ENCODE data around the gene PCDH9.

Gene PCDH9

GRCh38 chr13:67048821-67049150 lies 181.3 kb downstream of the PCDH9 start:
- no peak overlapping the region for H3K27ac Mint-ChIP-seq
- no peaks in the 10 kb centered on the region for H3K36me3 Mint-ChIP-seq (ENCODE audit: low read depth)
- H3K9me3 Mint-ChIP-seq, result no peaks in the 10 kb centered on the region
- no peak overlapping the region for H3K4me3 Mint-ChIP-seq
- peaks cover 3% of the 10 kb centered on the region for H3K4me1 Mint-ChIP-seq (ENCODE audit: low read depth)
- H3K27me3 Mint-ChIP-seq (ENCODE audit: low read depth), result no peaks in the 10 kb centered on the region

GRCh38 chr13:67048084-67048820 lies 181.9 kb downstream of the PCDH9 start:
- no peaks in the 10 kb centered on the region for H3K36me3 Mint-ChIP-seq (ENCODE audit: low read depth)
- H3K27ac Mint-ChIP-seq, result no peak overlapping the region

DNA sequence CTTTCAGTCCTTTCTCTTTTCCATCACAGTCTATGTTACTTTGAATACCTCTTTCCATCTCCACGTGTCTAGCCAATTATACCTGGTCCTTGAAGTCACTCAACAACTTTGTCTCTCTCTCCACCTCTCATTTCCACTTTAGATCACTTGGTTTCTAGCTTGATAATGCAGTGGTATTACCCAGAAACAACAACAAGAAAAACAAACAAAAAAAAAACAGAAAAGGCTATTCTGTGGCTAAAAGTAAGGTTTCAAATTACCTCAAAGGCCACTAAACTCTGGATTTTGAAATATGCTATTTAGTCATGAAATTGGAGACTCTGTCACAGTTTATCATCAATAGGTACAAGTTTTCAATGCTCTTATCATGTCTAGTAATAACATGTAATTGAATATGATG lies 184.8 kb downstream of the PCDH9 start:
- H3K4me1 Mint-ChIP-seq (ENCODE audit: low read depth), result peaks cover 3% of the 10 kb centered on the region
- no peaks in the 10 kb centered on the region for H3K9me3 Mint-ChIP-seq
- no peak overlapping the region for H3K4me3 Mint-ChIP-seq
- no peaks in the 10 kb centered on the region for H3K36me3 Mint-ChIP-seq (ENCODE audit: low read depth)
- no peak overlapping the region for H3K27ac Mint-ChIP-seq
- no peaks in the 10 kb centered on the region for H3K27me3 Mint-ChIP-seq (ENCODE audit: low read depth)

More at GRCh38 chr13:67048084-67048820, 181.9 kb downstream of the PCDH9 start:
- no peak overlapping the region for H3K4me3 Mint-ChIP-seq
- peaks cover 3% of the 10 kb centered on the region for H3K4me1 Mint-ChIP-seq (ENCODE audit: low read depth)
- no peaks in the 10 kb centered on the region for H3K9me3 Mint-ChIP-seq
- no peaks in the 10 kb centered on the region for H3K27me3 Mint-ChIP-seq (ENCODE audit: low read depth)

DNA sequence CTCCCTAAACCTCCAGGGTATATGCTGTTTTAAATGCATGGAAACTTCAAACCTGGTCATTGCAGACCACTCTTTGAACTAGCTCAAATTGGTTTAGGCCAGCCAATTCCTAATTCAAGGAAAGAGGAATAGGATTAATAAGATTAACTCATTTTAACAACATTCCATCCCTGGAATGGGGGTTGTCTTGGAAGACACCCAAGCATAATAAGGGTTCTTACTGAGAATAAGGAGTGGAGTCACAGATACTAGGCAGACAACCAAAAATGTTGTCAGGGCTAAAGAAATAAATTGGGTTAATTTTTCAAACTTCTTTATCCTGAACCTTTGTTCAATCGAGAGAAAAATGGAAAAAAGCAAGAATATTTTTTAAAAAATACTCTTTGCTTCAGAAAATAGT lies 186.2 kb downstream of the PCDH9 start:
- Mint-ChIP-seq H3K27me3 (ENCODE audit: low read depth) (no peaks in the 10 kb centered on the region), H3K27ac (no peak overlapping the region), H3K4me3 (no peak overlapping the region), H3K36me3 (ENCODE audit: low read depth) (no peaks in the 10 kb centered on the region), H3K9me3 (no peaks in the 10 kb centered on the region), H3K4me1 (ENCODE audit: low read depth) (peaks cover 3% of the 10 kb centered on the region)

- H3K27me3 Mint-ChIP-seq (ENCODE audit: low read depth), result no peaks in the 10 kb centered on the region
- H3K36me3 Mint-ChIP-seq (ENCODE audit: low read depth), result no peaks in the 10 kb centered on the region
- no peak overlapping the region for H3K4me3 Mint-ChIP-seq
- H3K4me1 Mint-ChIP-seq (ENCODE audit: low read depth), result no peaks in the 10 kb centered on the region
- no peak overlapping the region for H3K27ac Mint-ChIP-seq
- no peaks in the 10 kb centered on the region for H3K9me3 Mint-ChIP-seq
Observed at GRCh38 chr13:67042556-67042955, 187.6 kb downstream of the PCDH9 start.

DNA sequence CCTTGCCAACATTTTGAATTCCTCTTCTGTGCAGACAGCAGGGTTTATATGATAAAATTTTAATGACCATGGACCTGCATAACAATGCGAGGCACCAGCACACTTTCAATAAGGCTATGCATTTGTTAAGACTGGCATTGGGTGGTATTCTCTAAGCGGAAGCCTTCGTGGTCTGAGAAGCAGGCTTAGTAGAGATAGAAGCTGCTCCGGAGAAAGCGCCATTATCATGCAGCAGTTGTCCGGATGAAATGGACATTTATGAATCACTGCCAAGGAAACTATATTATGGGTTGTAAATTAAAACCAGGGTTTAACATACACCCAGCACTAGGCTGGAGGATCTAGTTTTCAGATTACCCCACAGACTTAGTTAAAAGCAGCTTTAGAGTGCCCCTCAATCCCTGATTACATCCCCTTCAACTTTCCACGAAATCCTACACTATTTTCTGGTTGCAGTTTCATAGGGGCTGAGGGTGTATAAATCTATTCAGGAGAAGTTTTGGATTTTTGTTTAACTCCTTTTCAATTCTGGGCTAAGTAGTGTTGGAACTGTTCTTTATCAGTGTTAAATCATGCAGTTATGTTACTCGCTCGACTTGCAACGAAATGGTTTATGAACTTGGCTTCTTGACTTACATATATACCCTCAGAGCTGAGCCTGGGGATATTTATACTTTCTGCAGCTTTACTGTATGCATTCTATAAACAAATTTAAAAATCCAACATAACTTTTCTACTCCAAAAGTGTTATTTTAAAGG lies 193.3 kb downstream of the PCDH9 start:
- H3K27ac Mint-ChIP-seq, result no peak overlapping the region
- H3K4me3 Mint-ChIP-seq, result no peak overlapping the region
- no peaks in the 10 kb centered on the region for H3K4me1 Mint-ChIP-seq (ENCODE audit: low read depth)
- H3K27me3 Mint-ChIP-seq (ENCODE audit: low read depth), result no peaks in the 10 kb centered on the region
- H3K36me3 Mint-ChIP-seq (ENCODE audit: low read depth), result no peaks in the 10 kb centered on the region
- no peaks in the 10 kb centered on the region for H3K9me3 Mint-ChIP-seq

GRCh38 chr13:67033170-67033569 lies 197.0 kb downstream of the PCDH9 start:
- no peak overlapping the region for H3K4me3 Mint-ChIP-seq
- no peaks in the 10 kb centered on the region for H3K27me3 Mint-ChIP-seq (ENCODE audit: low read depth)
- H3K27ac Mint-ChIP-seq, result no peak overlapping the region

DNA sequence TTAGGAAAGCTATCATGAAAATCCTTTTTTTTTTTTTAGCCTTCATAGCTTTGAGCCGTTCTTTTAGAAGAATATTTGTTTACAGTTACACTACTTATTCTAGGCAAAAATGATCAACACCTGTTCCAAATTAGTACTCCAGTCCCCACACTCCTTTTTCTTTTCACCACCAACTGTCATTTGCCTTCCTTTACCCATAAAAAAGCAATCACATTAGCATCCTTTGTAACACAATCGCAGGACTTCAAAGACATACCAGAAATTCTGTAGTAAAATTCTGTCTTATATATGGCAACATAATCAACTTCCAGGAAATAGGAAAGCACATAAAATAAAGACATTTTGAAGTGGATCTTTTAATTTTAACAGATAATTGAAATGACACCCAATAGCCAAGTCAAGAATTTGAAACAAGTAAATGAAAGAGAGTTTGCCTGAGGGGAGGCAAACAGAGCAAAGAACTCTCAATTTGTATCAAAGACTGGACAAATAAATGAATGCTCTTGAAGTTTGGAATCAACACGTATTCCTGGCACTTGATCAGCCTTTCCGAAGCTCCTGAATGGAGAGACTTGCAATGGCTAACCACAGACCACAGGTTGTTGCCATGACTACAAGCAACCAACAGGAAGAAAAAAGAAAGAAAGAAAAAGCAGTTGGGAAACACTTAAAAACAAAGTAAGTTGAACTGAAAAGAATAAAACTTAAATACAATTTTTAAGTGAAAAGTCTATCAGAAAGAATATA lies 206.8 kb downstream of the PCDH9 start:
- H3K4me3 Mint-ChIP-seq, result no peak overlapping the region
- no peaks in the 10 kb centered on the region for H3K4me1 Mint-ChIP-seq (ENCODE audit: low read depth)
- no peak overlapping the region for H3K27ac Mint-ChIP-seq
- no peaks in the 10 kb centered on the region for H3K27me3 Mint-ChIP-seq (ENCODE audit: low read depth)
- no peaks in the 10 kb centered on the region for H3K9me3 Mint-ChIP-seq
- H3K36me3 Mint-ChIP-seq (ENCODE audit: low read depth), result no peaks in the 10 kb centered on the region

More at GRCh38 chr13:67033170-67033569, 197.0 kb downstream of the PCDH9 start:
- H3K4me1 Mint-ChIP-seq (ENCODE audit: low read depth), result no peaks in the 10 kb centered on the region
- no peaks in the 10 kb centered on the region for H3K9me3 Mint-ChIP-seq
- H3K36me3 Mint-ChIP-seq (ENCODE audit: low read depth), result no peaks in the 10 kb centered on the region

DNA sequence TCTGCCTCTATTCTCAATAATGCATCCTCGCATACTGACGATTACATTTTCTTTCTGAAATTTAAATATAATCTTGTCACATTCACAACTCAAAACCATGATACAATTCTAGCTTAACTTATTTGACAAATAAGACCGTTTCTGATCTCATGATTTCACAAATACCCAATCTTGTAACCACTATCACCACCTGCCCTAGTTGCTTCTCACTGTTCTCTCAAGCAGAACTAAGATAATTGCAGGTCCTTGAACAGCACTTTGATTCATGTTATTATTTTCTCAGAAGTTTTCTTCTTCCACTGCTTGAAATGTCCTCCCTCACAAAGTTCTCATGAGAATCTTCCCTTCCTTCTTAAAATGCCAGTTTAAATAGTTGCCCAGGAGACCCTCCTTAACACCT lies 211.4 kb downstream of the PCDH9 start:
- no peaks in the 10 kb centered on the region for H3K36me3 Mint-ChIP-seq (ENCODE audit: low read depth)
- no peak overlapping the region for H3K27ac Mint-ChIP-seq
- H3K27me3 Mint-ChIP-seq (ENCODE audit: low read depth), result no peaks in the 10 kb centered on the region
- H3K9me3 Mint-ChIP-seq, result peaks cover 5% of the 10 kb centered on the region
- H3K4me3 Mint-ChIP-seq, result no peak overlapping the region
- no peaks in the 10 kb centered on the region for H3K4me1 Mint-ChIP-seq (ENCODE audit: low read depth)

GRCh38 chr13:67017276-67017675 lies 212.9 kb downstream of the PCDH9 start:
- H3K9me3 Mint-ChIP-seq, result peaks cover 5% of the 10 kb centered on the region
- no peaks in the 10 kb centered on the region for H3K36me3 Mint-ChIP-seq (ENCODE audit: low read depth)
- H3K27ac Mint-ChIP-seq, result no peak overlapping the region
- H3K4me3 Mint-ChIP-seq, result no peak overlapping the region
- H3K27me3 Mint-ChIP-seq (ENCODE audit: low read depth), result no peaks in the 10 kb centered on the region
- no peaks in the 10 kb centered on the region for H3K4me1 Mint-ChIP-seq (ENCODE audit: low read depth)

DNA sequence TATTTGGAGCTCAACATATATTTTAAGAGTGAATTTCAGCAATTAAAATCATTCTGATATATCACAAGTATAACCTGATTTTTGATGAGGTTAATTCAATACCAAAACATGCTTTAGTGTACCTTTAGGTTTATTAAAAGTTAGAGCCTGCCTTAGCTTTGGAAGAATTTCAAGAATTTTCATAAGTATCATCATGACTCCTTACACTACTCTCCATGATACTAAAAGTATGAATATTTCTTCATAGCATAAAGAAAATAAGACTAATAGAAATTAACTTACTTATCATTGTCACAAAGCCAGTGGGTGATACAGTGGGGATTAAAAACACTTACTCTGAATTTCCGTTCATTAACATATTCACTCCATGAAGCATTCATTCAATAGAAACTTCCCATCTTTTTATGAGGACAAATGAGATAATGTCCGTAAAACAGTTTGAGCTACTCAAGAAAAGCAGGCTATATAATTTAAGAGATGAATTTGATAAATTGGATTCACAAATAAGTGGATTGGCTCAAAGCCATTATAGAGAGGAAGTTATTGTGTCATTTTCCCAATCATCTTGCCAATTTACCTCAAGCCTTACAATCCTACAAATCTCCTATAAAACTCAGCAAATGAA lies 214.0 kb downstream of the PCDH9 start:
- H3K9me3 Mint-ChIP-seq, result peaks cover 5% of the 10 kb centered on the region
- no peaks in the 10 kb centered on the region for H3K36me3 Mint-ChIP-seq (ENCODE audit: low read depth)
- H3K4me1 Mint-ChIP-seq (ENCODE audit: low read depth), result no peaks in the 10 kb centered on the region
- no peak overlapping the region for H3K4me3 Mint-ChIP-seq
- no peak overlapping the region for H3K27ac Mint-ChIP-seq
- no peaks in the 10 kb centered on the region for H3K27me3 Mint-ChIP-seq (ENCODE audit: low read depth)

DNA sequence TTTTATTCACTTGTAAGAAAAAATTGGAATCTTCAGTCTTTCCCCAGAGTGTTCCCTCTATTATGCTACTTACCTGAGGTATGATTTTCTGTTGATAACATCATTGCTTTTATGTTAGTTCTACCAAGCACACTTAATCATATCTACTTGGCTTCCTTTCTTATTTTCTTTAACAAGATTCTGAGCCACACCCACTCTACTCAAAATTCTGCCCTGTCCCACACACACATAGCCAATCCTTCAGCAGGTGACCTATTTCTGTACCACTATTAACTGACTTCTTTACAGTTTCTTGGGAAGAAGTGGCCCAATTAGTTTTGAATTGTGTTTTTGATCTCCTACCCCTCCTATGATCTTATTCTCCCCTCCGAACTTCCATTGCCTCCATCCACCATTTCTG lies 215.7 kb downstream of the PCDH9 start:
- Mint-ChIP-seq H3K27ac (no peak overlapping the region), H3K4me3 (no peak overlapping the region), H3K27me3 (ENCODE audit: low read depth) (no peaks in the 10 kb centered on the region), H3K4me1 (ENCODE audit: low read depth) (no peaks in the 10 kb centered on the region), H3K9me3 (peaks cover 5% of the 10 kb centered on the region), H3K36me3 (ENCODE audit: low read depth) (no peaks in the 10 kb centered on the region)

DNA sequence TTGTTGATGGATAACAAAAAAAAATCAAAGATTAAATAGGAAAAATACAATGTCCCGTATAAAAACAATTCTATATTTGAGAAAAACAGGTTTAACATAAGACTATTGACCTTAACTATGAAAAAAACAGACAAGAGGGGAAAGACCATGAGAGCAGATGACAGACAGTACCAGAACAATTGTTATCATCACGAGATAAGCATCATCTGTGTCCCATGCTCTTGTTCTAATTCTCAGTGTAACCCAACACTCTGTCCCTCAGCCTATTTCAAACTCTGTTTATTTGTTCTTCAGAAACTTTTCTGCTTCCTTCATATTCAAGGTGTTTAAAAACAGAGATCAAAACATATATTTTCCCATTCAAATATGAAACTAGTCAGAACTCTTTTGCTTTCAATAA lies 216.4 kb downstream of the PCDH9 start:
- H3K27me3 Mint-ChIP-seq (ENCODE audit: low read depth), result no peaks in the 10 kb centered on the region
- H3K36me3 Mint-ChIP-seq (ENCODE audit: low read depth), result no peaks in the 10 kb centered on the region
- no peaks in the 10 kb centered on the region for H3K4me1 Mint-ChIP-seq (ENCODE audit: low read depth)
- no peak overlapping the region for H3K27ac Mint-ChIP-seq
- H3K9me3 Mint-ChIP-seq, result peaks cover 5% of the 10 kb centered on the region
- H3K4me3 Mint-ChIP-seq, result no peak overlapping the region

DNA sequence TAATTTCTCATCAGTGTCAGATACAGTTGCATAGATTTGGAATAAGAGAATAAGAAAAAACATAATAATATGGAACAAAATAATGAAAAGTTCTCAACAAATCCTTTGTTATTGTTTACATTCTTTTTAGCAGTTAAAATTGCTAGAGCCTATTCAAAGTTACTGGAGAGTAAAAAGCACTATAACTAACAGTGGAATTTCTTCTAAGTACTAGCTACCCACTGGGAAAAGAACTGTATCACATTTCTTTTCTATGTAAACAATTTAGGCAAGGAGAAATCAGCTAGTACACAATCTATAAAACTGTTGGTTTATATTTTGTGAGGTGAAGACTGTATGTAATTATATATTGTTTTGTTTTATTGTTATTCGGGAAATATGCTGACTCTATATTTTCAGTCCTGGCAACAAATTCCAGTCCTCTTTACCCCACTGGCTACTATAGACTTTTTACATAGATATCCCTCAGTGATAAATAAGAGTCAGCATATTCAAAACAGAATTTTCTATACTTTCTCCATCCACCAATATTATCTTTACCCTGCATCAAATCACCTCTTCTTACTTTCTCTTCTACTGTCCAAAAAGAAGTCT lies 222.0 kb downstream of the PCDH9 start:
- no peak overlapping the region for H3K27ac Mint-ChIP-seq
- H3K9me3 Mint-ChIP-seq, result no peaks in the 10 kb centered on the region
- no peak overlapping the region for H3K4me3 Mint-ChIP-seq
- no peaks in the 10 kb centered on the region for H3K27me3 Mint-ChIP-seq (ENCODE audit: low read depth)
- no peaks in the 10 kb centered on the region for H3K4me1 Mint-ChIP-seq (ENCODE audit: low read depth)
- H3K36me3 Mint-ChIP-seq (ENCODE audit: low read depth), result no peaks in the 10 kb centered on the region
